ENCODE results near the gene UMAD1.

UMAD1 gene

GRCh38 chr7:7907306-7907705, 266.8 kb downstream of the UMAD1 start:
- H3K27ac ChIP-seq, result no peak overlapping the region
- TF ChIP-seq ZFX (IDR thresholded peaks at IDR 0.05; ENCODE audit: borderline replicate concordance) (no peak), CTCF (IDR thresholded peaks at IDR 0.05) (no peak)

GRCh38 chr7:7908622-7909145, 268.1 kb downstream of the UMAD1 start:
- H3K27ac ChIP-seq, result no peak overlapping the region

GRCh38 chr7:7909376-7909775, 268.8 kb downstream of the UMAD1 start:
- H3K27ac ChIP-seq, result no peak overlapping the region
- TF ChIP-seq CTCF (IDR thresholded peaks at IDR 0.05) (no peak), ZFX (IDR thresholded peaks at IDR 0.05; ENCODE audit: borderline replicate concordance) (no peak)

More at GRCh38 chr7:7908622-7909145, 268.1 kb downstream of the UMAD1 start:
- TF ChIP-seq CTCF (IDR thresholded peaks at IDR 0.05), result no peak
- TF ChIP-seq ZFX (IDR thresholded peaks at IDR 0.05; ENCODE audit: borderline replicate concordance), result no peak

GRCh38 chr7:7911369-7912123, 271.0 kb downstream of the UMAD1 start:
- H3K27ac ChIP-seq, result no peak overlapping the region
- TF ChIP-seq ZFX (IDR thresholded peaks at IDR 0.05; ENCODE audit: borderline replicate concordance) (no peak), CTCF (IDR thresholded peaks at IDR 0.05) (no peak)

- TF ChIP-seq ZFX (IDR thresholded peaks at IDR 0.05; ENCODE audit: borderline replicate concordance) (no peak), CTCF (IDR thresholded peaks at IDR 0.05) (no peak)
Observed at GRCh38 chr7:7912937-7913336, 272.4 kb downstream of the UMAD1 start.

GRCh38 chr7:7913504-7913903, 273.0 kb downstream of the UMAD1 start:
- TF ChIP-seq ZFX (IDR thresholded peaks at IDR 0.05; ENCODE audit: borderline replicate concordance) (no peak), CTCF (IDR thresholded peaks at IDR 0.05) (no peak)

More at GRCh38 chr7:7912937-7913336, 272.4 kb downstream of the UMAD1 start:
- no peak overlapping the region for H3K27ac ChIP-seq

GRCh38 chr7:7914547-7914946, 274.0 kb downstream of the UMAD1 start:
- no peak for TF ChIP-seq ZFX (IDR thresholded peaks at IDR 0.05; ENCODE audit: borderline replicate concordance)
- TF ChIP-seq CTCF (IDR thresholded peaks at IDR 0.05), result no peak

More at GRCh38 chr7:7913504-7913903, 273.0 kb downstream of the UMAD1 start:
- H3K27ac ChIP-seq, result no peak overlapping the region

More at GRCh38 chr7:7914547-7914946, 274.0 kb downstream of the UMAD1 start:
- no peak overlapping the region for H3K27ac ChIP-seq

All from 22Rv1 (cell line).